Vagina (tissue), 2 donors: Measurements from ENCODE around the gene TMEM120A.

Source experiments
- POLR2AphosphoS5 ChIP-seq, 2 donors: sonication (generic); formaldehyde crosslinking; IDR thresholded peaks; one replicate each; pipeline ENCODE4 v1.9.0; 2017; ENCODE audit warnings: antibody characterized with exemption in 2 of 2, mild to moderate bottlenecking in 2 of 2, low read depth in 1 of 2; ENCODE audit not compliant: insufficient read depth in 1 of 2
- TF ChIP-seq, protein P1 (sequence below), 3 experiments: fragments of 450-650 bp in 2 of 3; fragments of 200-600 bp in 1 of 3; sonication (generic) in 1 of 3; IDR thresholded peaks; one replicate each; pipeline ENCODE4 v1.5.1; 2017 to 2019; ENCODE audit warnings: antibody characterized with exemption in 3 of 3, mild to moderate bottlenecking in 2 of 3, moderate library complexity in 2 of 3

DNA sequence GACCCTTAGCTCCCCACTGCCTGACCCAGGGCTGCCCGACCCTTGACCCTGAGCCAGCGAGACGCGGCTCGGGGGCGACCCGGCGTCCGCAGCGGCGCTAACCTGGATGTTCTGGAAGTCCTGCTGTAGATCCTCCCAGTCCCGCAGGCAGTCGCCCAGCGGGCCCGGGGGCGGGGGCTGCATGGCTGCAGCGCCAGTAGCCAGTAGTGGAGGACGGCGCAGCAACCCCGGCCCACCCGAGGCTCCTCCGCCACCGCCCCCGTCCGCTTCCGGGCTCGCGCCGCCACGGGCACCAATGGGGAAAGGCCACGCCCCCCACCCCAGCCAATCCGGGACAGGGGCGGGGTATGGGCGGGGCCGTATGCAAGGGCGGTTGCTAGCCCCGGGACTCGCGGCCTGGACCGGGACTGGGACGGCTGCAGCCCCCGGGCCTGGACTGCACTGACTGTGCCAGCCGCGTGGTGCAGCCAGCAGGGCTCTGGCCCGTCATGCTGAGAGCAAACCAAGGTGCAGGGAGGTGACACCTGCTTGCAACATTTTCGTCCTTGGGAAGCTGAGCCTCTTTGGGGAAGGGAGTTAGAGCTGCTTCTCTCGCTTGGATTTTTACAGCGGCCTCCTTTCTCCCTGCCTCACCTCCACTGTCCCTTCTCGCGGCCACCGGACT, at the start of gene TMEM120A:
- TF ChIP-seq, protein P1, sequence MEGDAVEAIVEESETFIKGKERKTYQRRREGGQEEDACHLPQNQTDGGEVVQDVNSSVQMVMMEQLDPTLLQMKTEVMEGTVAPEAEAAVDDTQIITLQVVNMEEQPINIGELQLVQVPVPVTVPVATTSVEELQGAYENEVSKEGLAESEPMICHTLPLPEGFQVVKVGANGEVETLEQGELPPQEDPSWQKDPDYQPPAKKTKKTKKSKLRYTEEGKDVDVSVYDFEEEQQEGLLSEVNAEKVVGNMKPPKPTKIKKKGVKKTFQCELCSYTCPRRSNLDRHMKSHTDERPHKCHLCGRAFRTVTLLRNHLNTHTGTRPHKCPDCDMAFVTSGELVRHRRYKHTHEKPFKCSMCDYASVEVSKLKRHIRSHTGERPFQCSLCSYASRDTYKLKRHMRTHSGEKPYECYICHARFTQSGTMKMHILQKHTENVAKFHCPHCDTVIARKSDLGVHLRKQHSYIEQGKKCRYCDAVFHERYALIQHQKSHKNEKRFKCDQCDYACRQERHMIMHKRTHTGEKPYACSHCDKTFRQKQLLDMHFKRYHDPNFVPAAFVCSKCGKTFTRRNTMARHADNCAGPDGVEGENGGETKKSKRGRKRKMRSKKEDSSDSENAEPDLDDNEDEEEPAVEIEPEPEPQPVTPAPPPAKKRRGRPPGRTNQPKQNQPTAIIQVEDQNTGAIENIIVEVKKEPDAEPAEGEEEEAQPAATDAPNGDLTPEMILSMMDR (IDR thresholded peaks at IDR 0.05) = peak in 1 of 3 experiments; percentile 6
- peak; percentile 58 to 94 for TF ChIP-seq POLR2AphosphoS5 (IDR thresholded peaks at IDR 0.05; ENCODE audit: insufficient read depth in 1 of 2, low read depth in 1 of 2)
